ENCODE results near the gene RHBDL2.
"Not testable (repeated sequence)": the region's sequence is repeated elsewhere in the genome, so short reads cannot be mapped to it uniquely, and the experiment has no call there.

The RHBDL2 gene

GRCh38 chr1:38839363-38839762, 102.3 kb downstream of the RHBDL2 start:
- no peak overlapping the region for H3K27ac ChIP-seq (ENCODE audit: low read depth, low read length)
- no peaks in the 10 kb centered on the region for H3K9me3 ChIP-seq (ENCODE audit: control insufficient read depth, insufficient read depth, low read length)
- TF ChIP-seq, protein P1, sequence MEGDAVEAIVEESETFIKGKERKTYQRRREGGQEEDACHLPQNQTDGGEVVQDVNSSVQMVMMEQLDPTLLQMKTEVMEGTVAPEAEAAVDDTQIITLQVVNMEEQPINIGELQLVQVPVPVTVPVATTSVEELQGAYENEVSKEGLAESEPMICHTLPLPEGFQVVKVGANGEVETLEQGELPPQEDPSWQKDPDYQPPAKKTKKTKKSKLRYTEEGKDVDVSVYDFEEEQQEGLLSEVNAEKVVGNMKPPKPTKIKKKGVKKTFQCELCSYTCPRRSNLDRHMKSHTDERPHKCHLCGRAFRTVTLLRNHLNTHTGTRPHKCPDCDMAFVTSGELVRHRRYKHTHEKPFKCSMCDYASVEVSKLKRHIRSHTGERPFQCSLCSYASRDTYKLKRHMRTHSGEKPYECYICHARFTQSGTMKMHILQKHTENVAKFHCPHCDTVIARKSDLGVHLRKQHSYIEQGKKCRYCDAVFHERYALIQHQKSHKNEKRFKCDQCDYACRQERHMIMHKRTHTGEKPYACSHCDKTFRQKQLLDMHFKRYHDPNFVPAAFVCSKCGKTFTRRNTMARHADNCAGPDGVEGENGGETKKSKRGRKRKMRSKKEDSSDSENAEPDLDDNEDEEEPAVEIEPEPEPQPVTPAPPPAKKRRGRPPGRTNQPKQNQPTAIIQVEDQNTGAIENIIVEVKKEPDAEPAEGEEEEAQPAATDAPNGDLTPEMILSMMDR (IDR thresholded peaks at IDR 0.05; ENCODE audit: low read depth, low read length, poor library complexity, severe bottlenecking), result no peak
- no peak for TF ChIP-seq EZH2phosphoT487 (IDR thresholded peaks at IDR 0.05; ENCODE audit: borderline replicate concordance, low read length)
- no peaks in the 10 kb centered on the region for H3K4me1 ChIP-seq (ENCODE audit: control insufficient read depth, low read length)
- H3K4me3 ChIP-seq (ENCODE audit: low read length), result no peak overlapping the region
- no peaks in the 10 kb centered on the region for H3K27me3 ChIP-seq (ENCODE audit: control insufficient read depth, low read length)
- H3K79me2 ChIP-seq (ENCODE audit: control insufficient read depth, low read length), result no peaks in the 10 kb centered on the region
- H3F3A ChIP-seq (ENCODE audit: control insufficient read depth, insufficient read depth), result no peaks in the 10 kb centered on the region
- no peak overlapping the region for H3K4me2 ChIP-seq (ENCODE audit: low read length)
- H3K36me3 ChIP-seq (ENCODE audit: control insufficient read depth, low read length), result peaks cover 21% of the 10 kb centered on the region
- no peaks in the 10 kb centered on the region for H3K9me2 ChIP-seq (replicated peaks; ENCODE audit: control insufficient read depth, low read length)
- H4K20me1 ChIP-seq (ENCODE audit: control insufficient read depth, insufficient read depth, low read depth, low read length), result no peaks in the 10 kb centered on the region

DNA sequence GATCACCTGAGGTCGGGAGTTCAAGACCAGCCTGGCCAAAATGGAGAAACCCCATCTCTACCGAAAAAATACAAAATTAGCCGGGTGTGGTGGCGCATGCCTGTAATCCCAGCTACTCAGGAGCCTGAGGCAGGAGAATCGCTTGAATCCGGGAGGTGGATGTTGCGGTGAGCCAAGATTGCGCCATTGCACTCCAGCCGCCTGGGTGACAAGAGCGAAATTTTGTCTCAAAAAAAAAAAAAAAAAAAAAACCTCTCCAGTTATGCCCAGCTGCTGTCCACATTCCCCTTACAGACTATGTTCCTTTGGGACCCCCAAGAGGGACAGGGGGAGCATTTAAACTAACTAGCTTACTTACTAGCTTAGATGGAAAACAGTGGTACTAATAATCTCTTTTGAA, 105.3 kb downstream of the RHBDL2 start:
- not testable (repeated sequence) for H3K79me2 ChIP-seq (ENCODE audit: control insufficient read depth, low read length); H3K9me3 ChIP-seq (ENCODE audit: control insufficient read depth, insufficient read depth, low read length); H3K27me3 ChIP-seq (ENCODE audit: control insufficient read depth, low read length); H3K27ac ChIP-seq (ENCODE audit: low read depth, low read length); H3K4me1 ChIP-seq (ENCODE audit: control insufficient read depth, low read length); H3F3A ChIP-seq (ENCODE audit: control insufficient read depth, insufficient read depth); H3K4me2 ChIP-seq (ENCODE audit: low read length); H4K20me1 ChIP-seq (ENCODE audit: control insufficient read depth, insufficient read depth, low read depth, low read length); H3K9me2 ChIP-seq (replicated peaks; ENCODE audit: control insufficient read depth, low read length); H3K4me3 ChIP-seq (ENCODE audit: low read length)
- peaks cover 16% of the 10 kb centered on the region for H3K36me3 ChIP-seq (ENCODE audit: control insufficient read depth, low read length)

Data from DOHH2 (cell line).